22Rv1 (cell line): ENCODE results near the gene COPZ1.

ENCODE experiments used
- H3K27ac ChIP-seq: fragments of 450-650 bp; 2 replicates; pipeline ENCODE4 v1.5.1; 2017
- ZFX ChIP-seq: fragments of 450-650 bp; IDR thresholded peaks from 2 replicates; pipeline ENCODE4 v1.6.1; 2017; ENCODE audit warnings: antibody characterized with exemption, borderline replicate concordance
- TF ChIP-seq, protein P1 (sequence below): fragments of 450-650 bp; IDR thresholded peaks from 2 replicates; pipeline ENCODE4 v1.5.1; 2017; ENCODE audit warnings: mild to moderate bottlenecking

Gene COPZ1

DNA sequence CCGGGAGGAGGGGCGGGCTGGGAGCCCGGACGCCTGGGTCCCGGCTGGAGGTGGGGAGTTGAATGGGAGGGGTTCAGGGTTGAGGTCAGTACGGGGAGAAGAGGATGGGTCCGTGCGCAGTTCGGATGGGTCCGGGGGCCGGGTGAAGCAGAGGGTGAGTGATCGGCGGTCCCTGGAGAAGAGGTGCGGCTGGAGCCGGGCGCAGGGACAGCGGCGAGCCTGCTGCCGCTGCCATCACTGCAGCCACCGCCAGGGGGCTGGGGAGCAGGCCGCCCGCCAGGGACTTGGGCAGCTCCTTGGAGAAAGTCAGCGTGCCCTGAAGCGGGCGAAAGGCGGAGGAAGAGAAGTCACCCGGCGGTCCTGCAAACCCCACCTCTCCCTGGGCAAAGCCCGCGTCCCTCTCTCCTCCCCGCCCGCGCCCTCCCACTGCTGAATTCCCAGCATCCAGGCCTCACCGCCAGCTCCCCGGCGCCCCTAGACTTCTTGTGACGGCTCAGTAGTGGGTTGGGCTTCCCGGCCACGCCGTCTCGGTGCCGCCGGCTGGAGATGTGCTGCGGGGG is 45.3 kb downstream of the COPZ1 start:
- TF ChIP-seq ZFX, result no peak
- TF ChIP-seq, protein P1, sequence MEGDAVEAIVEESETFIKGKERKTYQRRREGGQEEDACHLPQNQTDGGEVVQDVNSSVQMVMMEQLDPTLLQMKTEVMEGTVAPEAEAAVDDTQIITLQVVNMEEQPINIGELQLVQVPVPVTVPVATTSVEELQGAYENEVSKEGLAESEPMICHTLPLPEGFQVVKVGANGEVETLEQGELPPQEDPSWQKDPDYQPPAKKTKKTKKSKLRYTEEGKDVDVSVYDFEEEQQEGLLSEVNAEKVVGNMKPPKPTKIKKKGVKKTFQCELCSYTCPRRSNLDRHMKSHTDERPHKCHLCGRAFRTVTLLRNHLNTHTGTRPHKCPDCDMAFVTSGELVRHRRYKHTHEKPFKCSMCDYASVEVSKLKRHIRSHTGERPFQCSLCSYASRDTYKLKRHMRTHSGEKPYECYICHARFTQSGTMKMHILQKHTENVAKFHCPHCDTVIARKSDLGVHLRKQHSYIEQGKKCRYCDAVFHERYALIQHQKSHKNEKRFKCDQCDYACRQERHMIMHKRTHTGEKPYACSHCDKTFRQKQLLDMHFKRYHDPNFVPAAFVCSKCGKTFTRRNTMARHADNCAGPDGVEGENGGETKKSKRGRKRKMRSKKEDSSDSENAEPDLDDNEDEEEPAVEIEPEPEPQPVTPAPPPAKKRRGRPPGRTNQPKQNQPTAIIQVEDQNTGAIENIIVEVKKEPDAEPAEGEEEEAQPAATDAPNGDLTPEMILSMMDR, result peak; percentile 98
- peak overlapping the region; percentile 77 for H3K27ac ChIP-seq

DNA sequence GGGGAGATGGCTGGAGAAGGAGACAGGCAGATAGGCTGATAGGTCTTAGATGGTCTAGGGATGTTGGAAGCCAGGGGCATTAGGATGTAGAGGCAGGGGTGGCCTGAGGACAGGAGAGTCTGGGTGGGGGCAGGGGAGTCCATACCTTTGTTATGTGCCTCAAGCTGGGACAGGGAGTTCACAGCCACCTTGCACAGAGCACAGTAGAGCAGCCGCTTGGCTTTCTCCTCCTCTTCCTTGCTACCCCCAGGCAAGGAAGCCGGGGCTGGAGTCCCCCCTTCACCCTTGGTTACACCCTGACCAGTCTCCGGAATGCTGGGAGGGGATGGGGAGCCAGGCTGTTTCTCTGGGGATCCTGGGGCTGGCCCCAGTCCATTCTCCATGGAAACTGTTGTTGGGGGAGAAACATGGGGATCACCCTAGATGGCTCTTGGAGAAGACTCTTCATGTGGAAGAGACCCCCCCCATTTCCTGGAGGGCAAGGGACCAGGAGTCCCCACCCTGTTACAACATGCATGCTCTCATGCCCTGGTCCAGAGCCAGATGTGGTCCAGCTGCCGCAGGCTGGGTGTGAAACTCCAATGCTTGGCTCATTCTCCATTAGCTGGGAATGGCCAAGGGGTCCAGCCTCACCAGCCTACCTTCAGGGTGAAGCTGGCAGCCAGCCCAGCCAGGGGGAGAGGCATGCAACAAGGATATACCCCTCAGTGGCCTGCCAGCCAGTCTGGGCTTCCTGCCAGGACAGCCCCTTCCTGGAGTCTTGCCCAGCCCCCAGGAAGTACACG is 46.6 kb downstream of the COPZ1 start:
- no peak overlapping the region for H3K27ac ChIP-seq
- TF ChIP-seq ZFX, result no peak
- TF ChIP-seq, protein P1, result no peak

DNA sequence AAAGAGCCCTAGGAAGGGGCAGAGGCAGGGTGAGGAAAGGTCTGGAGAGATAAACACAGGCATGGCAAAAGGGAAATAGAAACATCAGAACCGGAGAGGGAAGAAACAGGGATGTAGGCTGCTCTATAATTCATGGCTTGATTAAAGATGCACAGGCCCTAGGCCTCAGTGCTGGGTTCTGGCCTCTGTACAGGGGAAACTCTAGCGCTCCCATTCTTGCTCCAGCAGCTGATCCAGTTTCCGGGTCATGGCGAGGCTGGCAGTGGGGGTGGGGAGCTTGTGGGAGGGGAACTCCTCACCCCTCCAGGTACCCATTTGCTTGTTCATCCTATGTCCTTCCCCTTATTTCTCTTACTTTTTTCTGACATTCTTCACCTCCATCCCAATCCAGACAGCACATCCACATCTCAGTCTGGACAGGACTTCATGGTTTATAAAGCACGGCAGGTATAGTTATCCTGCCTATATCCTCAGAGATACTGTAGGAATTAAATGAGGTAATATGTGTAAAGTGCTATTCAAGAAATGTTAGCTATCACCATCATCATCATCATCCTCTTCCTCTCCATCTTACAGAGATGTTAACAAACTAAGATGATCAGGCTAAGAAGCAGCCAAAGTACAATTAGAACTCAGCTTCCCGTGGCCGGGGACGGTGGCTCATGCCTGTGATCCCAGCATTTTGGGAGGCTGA is 47.3 kb downstream of the COPZ1 start:
- no peak for TF ChIP-seq ZFX
- TF ChIP-seq, protein P1, result no peak
- no peak overlapping the region for H3K27ac ChIP-seq

DNA sequence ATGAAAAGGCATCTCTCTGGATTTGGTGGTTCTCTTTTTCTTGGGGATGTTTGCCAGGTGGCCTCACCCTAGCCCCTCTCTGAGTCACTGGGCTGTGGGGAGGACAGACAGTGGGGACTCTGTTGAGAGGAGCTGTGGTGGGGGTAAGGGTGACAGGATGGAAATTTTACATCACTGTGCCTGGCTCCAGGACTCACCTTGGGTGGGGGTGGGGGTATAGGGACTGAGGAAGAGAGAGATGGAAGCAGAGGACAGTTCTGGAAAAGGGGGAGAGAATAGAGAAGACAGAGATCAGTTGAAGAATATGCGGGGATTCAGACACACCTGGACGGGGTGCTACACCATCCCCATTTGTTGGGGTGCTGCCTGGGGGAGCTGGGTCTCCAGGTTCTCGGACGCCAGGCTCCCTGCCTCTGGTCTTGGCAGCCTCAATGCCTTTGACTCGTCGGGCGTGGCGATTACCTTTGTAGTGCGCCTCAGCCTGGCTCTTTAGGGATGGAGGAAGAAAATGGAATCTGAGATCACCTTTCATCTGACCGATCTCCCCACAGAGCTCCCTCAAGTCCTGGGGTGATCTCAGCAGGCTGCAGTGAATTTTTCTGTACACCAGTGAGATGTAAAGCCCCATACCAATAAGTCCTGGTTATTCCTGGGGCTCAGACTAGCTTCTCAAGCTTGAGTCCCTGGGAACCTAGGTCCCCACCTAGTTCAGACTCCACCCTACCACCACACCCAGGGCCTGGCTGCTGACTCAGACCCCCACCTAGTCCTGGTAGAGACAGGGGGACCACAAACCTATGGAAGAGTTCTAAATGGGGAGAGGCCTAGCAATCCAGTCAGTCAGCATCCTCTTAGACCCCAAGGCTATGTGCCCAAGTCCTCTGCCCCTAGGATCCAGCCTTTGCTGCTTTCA is 49.0 kb downstream of the COPZ1 start:
- H3K27ac ChIP-seq, result no peak overlapping the region
- TF ChIP-seq, protein P1, result no peak
- TF ChIP-seq ZFX, result no peak

DNA sequence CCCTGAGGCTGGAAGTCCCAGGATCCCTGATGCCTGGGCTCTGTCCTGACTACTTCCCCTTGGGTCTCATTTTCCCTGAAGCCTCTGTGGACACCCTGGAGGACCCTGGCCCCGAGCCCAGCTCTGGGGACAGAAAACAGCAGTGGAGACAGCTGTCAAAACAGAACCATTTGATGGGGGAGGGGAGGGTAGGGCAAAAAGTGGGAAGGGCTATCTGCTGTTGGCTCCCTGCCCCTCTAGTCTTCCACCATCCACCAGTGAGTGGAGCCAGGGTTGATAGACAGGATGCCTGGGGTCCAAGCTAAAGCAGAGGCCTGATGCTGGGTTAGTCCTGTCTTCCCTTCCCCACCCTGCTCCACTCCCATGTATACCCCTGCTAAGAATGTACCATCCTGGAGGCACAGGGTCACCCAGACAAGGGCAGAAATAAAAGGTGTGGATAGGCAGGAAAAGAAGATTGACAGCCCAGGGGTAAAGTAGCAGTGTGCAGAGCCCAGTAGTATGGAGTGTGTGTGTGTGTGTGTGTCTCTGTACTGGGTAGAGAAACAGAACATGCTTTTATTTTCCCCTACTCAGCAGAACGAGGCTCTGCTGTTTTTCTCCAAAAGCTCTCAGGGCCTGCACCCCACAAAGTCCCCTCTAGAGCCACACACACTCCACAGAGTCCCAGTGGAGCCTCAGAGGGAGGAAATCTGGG is 49.8 kb downstream of the COPZ1 start:
- TF ChIP-seq ZFX, result no peak
- TF ChIP-seq, protein P1, result no peak
- no peak overlapping the region for H3K27ac ChIP-seq

DNA sequence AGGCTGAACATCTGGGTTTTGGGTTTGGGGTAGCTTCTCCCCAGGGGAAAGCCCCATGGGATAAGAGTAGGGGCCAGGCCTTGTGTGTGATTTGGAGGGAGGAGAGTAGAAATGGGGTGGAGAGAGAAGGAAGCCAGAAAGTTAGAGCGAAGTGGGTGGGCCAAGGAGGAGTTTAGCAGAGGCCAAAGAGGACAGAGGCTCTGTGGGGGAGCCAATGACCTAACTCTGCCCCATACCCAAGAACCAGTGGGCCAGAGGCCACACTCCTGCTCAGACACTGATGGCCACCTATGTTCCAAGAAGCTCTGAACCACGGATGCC is 50.3 kb downstream of the COPZ1 start:
- H3K27ac ChIP-seq, result no peak overlapping the region
- no peak for TF ChIP-seq ZFX
- TF ChIP-seq, protein P1, result no peak
